ENCODE data around the gene RAB11FIP4. TPM values are rescaled to one million over a fixed set of nuclear protein-coding genes. Genes with fewer than 3 reads are reported as not detected.
A peak's percentile ranks its signal among the peaks of the same experiment; 100 is the strongest.

The RAB11FIP4 gene
- total RNA-seq, 1 experiment from 2014 or later, result 10.8 TPM

- Histone ChIP-seq H3K9me3 (ENCODE audit: control insufficient read depth, insufficient read depth, low read depth, low read length) (no peaks in the 10 kb centered on the region), H3K4me1 (ENCODE audit: control insufficient read depth, insufficient read depth, low read length) (no peaks in the 10 kb centered on the region), H3K36me3 (ENCODE audit: control insufficient read depth, insufficient read depth, low read length) (no peaks in the 10 kb centered on the region), H3K27ac (ENCODE audit: low read length) (no peak overlapping the region), H3K4me3 (ENCODE audit: low read depth in 2 of 2, low read length in 2 of 2) (no peak overlapping the region), H3K27me3 (ENCODE audit: control insufficient read depth, insufficient read depth, low read length) (no peaks in the 10 kb centered on the region)
- TF ChIP-seq CTCF (IDR thresholded peaks at IDR 0.05) (no peak), SIN3A (IDR thresholded peaks at IDR 0.05; ENCODE audit: borderline replicate concordance, insufficient read depth, low read depth, low read length) (no peak), POLR2AphosphoS5 (IDR thresholded peaks at IDR 0.05; ENCODE audit: low read depth, low read length) (no peak), REST (IDR thresholded peaks at IDR 0.05; ENCODE audit: insufficient read depth in 1 of 2, low read depth in 2 of 2, low read length in 1 of 2) (no peak), TCF7L2 (IDR thresholded peaks at IDR 0.05; ENCODE audit: low read depth, low read length) (no peak)
- ATAC-seq, result peak; percentile 28; the same call in 1 of the 2 replicates
- CTCF ChIA-PET, result interaction anchor here (0.6 kb wide), 1 partner anchor 48 kb away, joined by 4 read pairs; no protein-coding TSS in a partner anchor
- in situ Hi-C loops (cut with HindIII; ENCODE audit: low pct_unique_long_range_greater_than_20kb, low sequenced_read_pairs) (no loop called here), intact Hi-C loops (cut with micrococcal nuclease; ENCODE audit: unreplicated experiment) (no loop called here)
- BruUV-seq (replicated peaks), result no TSS peak
- POLR2A ChIA-PET, result no interaction called here
- DNase-seq (ENCODE audit: low read depth, low spot score), result no peak
Observed at GRCh38 chr17:31404028-31404949, 12.8 kb downstream of the RAB11FIP4 start.

GRCh38 chr17:31405890-31406371, 14.5 kb downstream of the RAB11FIP4 start:
- CTCF ChIA-PET, result no interaction called here
- TF ChIP-seq CTCF (IDR thresholded peaks at IDR 0.05), result no peak
- TF ChIP-seq TCF7L2 (IDR thresholded peaks at IDR 0.05; ENCODE audit: low read depth, low read length), result no peak
- TF ChIP-seq REST (IDR thresholded peaks at IDR 0.05; ENCODE audit: insufficient read depth in 1 of 2, low read depth in 2 of 2, low read length in 1 of 2), result no peak
- TF ChIP-seq SIN3A (IDR thresholded peaks at IDR 0.05; ENCODE audit: borderline replicate concordance, insufficient read depth, low read depth, low read length), result no peak
- TF ChIP-seq POLR2AphosphoS5 (IDR thresholded peaks at IDR 0.05; ENCODE audit: low read depth, low read length), result no peak
- DNase-seq (ENCODE audit: low read depth, low spot score), result no peak
- intact Hi-C loops (cut with micrococcal nuclease; ENCODE audit: unreplicated experiment) (no loop called here), in situ Hi-C loops (cut with HindIII; ENCODE audit: low pct_unique_long_range_greater_than_20kb, low sequenced_read_pairs) (no loop called here)
- ATAC-seq, result peak; percentile 70
- H3K27ac ChIP-seq (ENCODE audit: low read length), result no peak overlapping the region
- no peaks in the 10 kb centered on the region for H3K27me3 ChIP-seq (ENCODE audit: control insufficient read depth, insufficient read depth, low read length)
- no peaks in the 10 kb centered on the region for H3K9me3 ChIP-seq (ENCODE audit: control insufficient read depth, insufficient read depth, low read depth, low read length)
- no TSS peak for BruUV-seq (replicated peaks)
- no peak overlapping the region for H3K4me3 ChIP-seq (ENCODE audit: low read depth in 2 of 2, low read length in 2 of 2)
- H3K36me3 ChIP-seq (ENCODE audit: control insufficient read depth, insufficient read depth, low read length), result no peaks in the 10 kb centered on the region
- POLR2A ChIA-PET, result interaction anchor here (0.6 to 0.7 kb wide), 2 partner anchors 87 to 129 kb away, joined by 3 to 4 read pairs; no protein-coding TSS in a partner anchor
- no peaks in the 10 kb centered on the region for H3K4me1 ChIP-seq (ENCODE audit: control insufficient read depth, insufficient read depth, low read length)
